ENCODE data around the gene GOLGA8B.
"Not testable (repeated sequence)": the region's sequence is repeated elsewhere in the genome, so short reads cannot be mapped to it uniquely, and the experiment has no call there.

GOLGA8B gene

GRCh38 chr15:34582461-34583371, 735 bp downstream of the GOLGA8B start:
- Histone ChIP-seq H3K36me3 (replicated peaks in 1 of 2; ENCODE audit: control insufficient read depth in 2 of 2, insufficient read depth in 2 of 2, low read length in 2 of 2) (no peaks in the 10 kb centered on the region), H2BK5ac (ENCODE audit: low read length) (no peak overlapping the region), H2BK12ac (ENCODE audit: low read length) (peak overlapping the region; percentile 10), H3K27me3 (ENCODE audit: control insufficient read depth in 3 of 3, insufficient read depth in 3 of 3, low read depth in 1 of 3, low read length in 3 of 3) (peaks cover 0 to 7% (median 0%) of the 10 kb centered on the region in 3 experiments), H2BK15ac (ENCODE audit: low read length) (no peak overlapping the region), H3K9me3 (replicated peaks in 1 of 2; ENCODE audit: control insufficient read depth in 2 of 2, insufficient read depth in 1 of 2, low read depth in 1 of 2, low read length in 2 of 2) (no peaks in the 10 kb centered on the region), H3K4ac (ENCODE audit: low read length) (no peak overlapping the region), H3K18ac (ENCODE audit: low read length) (peak overlapping the region; percentile 97), H2AFZ (ENCODE audit: low read length) (peak overlapping the region; percentile 100), H3K14ac (ENCODE audit: low read length) (peak overlapping the region; percentile 89), H3K23ac (ENCODE audit: low read depth, low read length, poor library complexity) (peak overlapping the region; percentile 96), H3K4me1 (ENCODE audit: control insufficient read depth in 2 of 2, insufficient read depth in 1 of 2, low read depth in 1 of 2, low read length in 2 of 2) (peaks cover 0 to 5% of the 10 kb centered on the region in 2 donors), H4K91ac (ENCODE audit: low read depth, low read length, poor library complexity) (no peak overlapping the region), H3K79me1 (ENCODE audit: low read depth, low read length) (peaks cover 4% of the 10 kb centered on the region), H3K4me3 (ENCODE audit: low read length in 2 of 2) (peak overlapping the region; percentile 67 to 97), H3K9ac (ENCODE audit: low read depth, low read length, poor library complexity) (peak overlapping the region; percentile 98), H4K8ac (ENCODE audit: low read depth, low read length) (no peak overlapping the region), H3K27ac (replicated peaks; ENCODE audit: low read length) (no peak overlapping the region), H2AK5ac (ENCODE audit: low read depth, low read length) (no peak overlapping the region), H3K4me2 (ENCODE audit: insufficient read depth, low read length, poor library complexity, severe bottlenecking) (peak overlapping the region; percentile 97), H2BK120ac (ENCODE audit: low read depth, low read length) (no peak overlapping the region)
- DNase-seq (ENCODE audit: low spot score) = peak; percentile 23
- WGBS, 2 donors (ENCODE audit: extremely low coverage in 2 of 2, insufficient read length in 2 of 2, insufficient replicate concordance in 1 of 2) = no CpG with 5 or more reads among the region's 70 CpGs

- peak overlapping the region; percentile 7 for H3K9ac ChIP-seq (ENCODE audit: low read depth, low read length, poor library complexity)
- not testable (repeated sequence) for H3K14ac ChIP-seq (ENCODE audit: low read length); H2BK15ac ChIP-seq (ENCODE audit: low read length); H3K4me1 ChIP-seq (ENCODE audit: control insufficient read depth in 2 of 2, insufficient read depth in 1 of 2, low read depth in 1 of 2, low read length in 2 of 2); H3K18ac ChIP-seq (ENCODE audit: low read length); H3K27me3 ChIP-seq (ENCODE audit: control insufficient read depth in 3 of 3, insufficient read depth in 3 of 3, low read depth in 1 of 3, low read length in 3 of 3); H2BK12ac ChIP-seq (ENCODE audit: low read length); H3K23ac ChIP-seq (ENCODE audit: low read depth, low read length, poor library complexity); H3K36me3 ChIP-seq (replicated peaks in 1 of 2; ENCODE audit: control insufficient read depth in 2 of 2, insufficient read depth in 2 of 2, low read length in 2 of 2); H2BK120ac ChIP-seq (ENCODE audit: low read depth, low read length); H3K9me3 ChIP-seq (replicated peaks in 1 of 2; ENCODE audit: control insufficient read depth in 2 of 2, insufficient read depth in 1 of 2, low read depth in 1 of 2, low read length in 2 of 2); H3K79me1 ChIP-seq (ENCODE audit: low read depth, low read length); DNase-seq (ENCODE audit: low spot score); H3K4ac ChIP-seq (ENCODE audit: low read length); H4K91ac ChIP-seq (ENCODE audit: low read depth, low read length, poor library complexity); H2BK5ac ChIP-seq (ENCODE audit: low read length); H4K8ac ChIP-seq (ENCODE audit: low read depth, low read length); H3K27ac ChIP-seq (replicated peaks; ENCODE audit: low read length)
- H3K4me3 ChIP-seq (ENCODE audit: low read length in 2 of 2) = peak overlapping the region; percentile 67 to 97
- peak overlapping the region; percentile 13 for H2AK5ac ChIP-seq (ENCODE audit: low read depth, low read length)
- WGBS, 2 donors (ENCODE audit: extremely low coverage in 2 of 2, insufficient read length in 2 of 2, insufficient replicate concordance in 1 of 2) = no CpG with 5 or more reads among the region's 15 CpGs
- H3K4me2 ChIP-seq (ENCODE audit: insufficient read depth, low read length, poor library complexity, severe bottlenecking) = peak overlapping the region; percentile 97
- peak overlapping the region; percentile 100 for H2AFZ ChIP-seq (ENCODE audit: low read length)
Observed at GRCh38 chr15:34581687-34582460, 1.6 kb downstream of the GOLGA8B start.

GRCh38 chr15:34581043-34581365, 2.4 kb downstream of the GOLGA8B start:
- Histone ChIP-seq H3K23ac (ENCODE audit: low read depth, low read length, poor library complexity) (peak overlapping the region; percentile 55), H3K18ac (ENCODE audit: low read length) (no peak overlapping the region), H3K36me3 (replicated peaks in 1 of 2; ENCODE audit: control insufficient read depth in 2 of 2, insufficient read depth in 2 of 2, low read length in 2 of 2) (no peaks in the 10 kb centered on the region), H2BK12ac (ENCODE audit: low read length) (no peak overlapping the region), H3K79me1 (ENCODE audit: low read depth, low read length) (peaks cover 7% of the 10 kb centered on the region), H2BK5ac (ENCODE audit: low read length) (no peak overlapping the region), H3K27ac (replicated peaks; ENCODE audit: low read length) (no peak overlapping the region), H2BK120ac (ENCODE audit: low read depth, low read length) (no peak overlapping the region), H4K8ac (ENCODE audit: low read depth, low read length) (no peak overlapping the region), H3K4me3 (ENCODE audit: low read length in 2 of 2) (no peak overlapping the region), H3K27me3 (ENCODE audit: control insufficient read depth in 3 of 3, insufficient read depth in 3 of 3, low read depth in 1 of 3, low read length in 3 of 3) (peaks cover 0 to 7% (median 0%) of the 10 kb centered on the region in 3 experiments), H3K4me2 (ENCODE audit: insufficient read depth, low read length, poor library complexity, severe bottlenecking) (no peak overlapping the region), H3K14ac (ENCODE audit: low read length) (no peak overlapping the region), H3K9ac (ENCODE audit: low read depth, low read length, poor library complexity) (no peak overlapping the region), H2AK5ac (ENCODE audit: low read depth, low read length) (no peak overlapping the region), H3K9me3 (replicated peaks in 1 of 2; ENCODE audit: control insufficient read depth in 2 of 2, insufficient read depth in 1 of 2, low read depth in 1 of 2, low read length in 2 of 2) (no peaks in the 10 kb centered on the region), H3K4me1 (ENCODE audit: control insufficient read depth in 2 of 2, insufficient read depth in 1 of 2, low read depth in 1 of 2, low read length in 2 of 2) (peaks cover 0 to 5% of the 10 kb centered on the region in 2 donors), H2AFZ (ENCODE audit: low read length) (no peak overlapping the region), H2BK15ac (ENCODE audit: low read length) (no peak overlapping the region), H4K91ac (ENCODE audit: low read depth, low read length, poor library complexity) (no peak overlapping the region), H3K4ac (ENCODE audit: low read length) (no peak overlapping the region)
- no CpG with 5 or more reads among the region's 9 CpGs for WGBS, 2 donors (ENCODE audit: extremely low coverage in 2 of 2, insufficient read length in 2 of 2, insufficient replicate concordance in 1 of 2)
- no peak for DNase-seq (ENCODE audit: low spot score)
